HL-60 (cell line): ENCODE data around the gene HTR3A.

Experiments used
- CTCF ChIP-seq: IDR thresholded peaks from one replicate; pipeline ENCODE4 v1.5.1; 2011; ENCODE audit warnings: low read length, control low read depth, inconsistent platforms; ENCODE audit not compliant: insufficient read depth
- GABPA ChIP-seq: IDR thresholded peaks from 2 replicates; pipeline ENCODE4 v1.6.1; 2012; ENCODE audit warnings: low read depth
- REST ChIP-seq: IDR thresholded peaks from 2 replicates; pipeline ENCODE4 v1.6.1; 2012; ENCODE audit warnings: low read depth; ENCODE audit not compliant: insufficient replicate concordance
- SPI1 ChIP-seq: IDR thresholded peaks from 2 replicates; pipeline ENCODE4 v1.6.1; 2012; ENCODE audit warnings: low read depth, mild to moderate bottlenecking, borderline replicate concordance

- TF ChIP-seq GABPA (no peak), CTCF (no peak), SPI1 (no peak), REST (no peak)
These were observed 51.4 kb downstream of the HTR3A start for GRCh38 chr11:114026355-114026754.
